KMS-11 (cell line): ENCODE measurements around the gene KLF4.
"Not testable (repeated sequence)": the region's sequence is repeated elsewhere in the genome, so short reads cannot be mapped to it uniquely, and the experiment has no call there.

ENCODE experiments used
- H2AFZ ChIP-seq: fragments of 200-600 bp; sonication (generic); 2 replicates; pipeline ENCODE4 v1.6.1; 2016; ENCODE audit warnings: antibody characterized with exemption, mixed run types, low read depth
- H3K27ac ChIP-seq: fragments of 200-600 bp; sonication (generic); 2 replicates; pipeline ENCODE4 v1.6.1; 2016; ENCODE audit warnings: mild to moderate bottlenecking, mixed run types
- H3K27me3 ChIP-seq: fragments of 200-600 bp; sonication (generic); 2 replicates; pipeline ENCODE4 v1.6.1; 2017; ENCODE audit warnings: mild to moderate bottlenecking, low read depth, mixed run types, moderate library complexity; ENCODE audit not compliant: insufficient read depth
- H3K36me3 ChIP-seq: fragments of 200-600 bp; sonication (generic); 2 replicates; pipeline ENCODE4 v1.6.1; 2017; ENCODE audit warnings: mild to moderate bottlenecking, mixed run types; ENCODE audit not compliant: insufficient read depth
- H3K4me1 ChIP-seq: fragments of 200-600 bp; sonication (generic); 2 replicates; pipeline ENCODE4 v1.6.1; 2016; ENCODE audit warnings: mild to moderate bottlenecking, low read depth, mixed run types; ENCODE audit not compliant: poor library complexity, severe bottlenecking
- H3K4me2 ChIP-seq: fragments of 200-600 bp; sonication (generic); 2 replicates; pipeline ENCODE4 v1.7.0; 2016; ENCODE audit warnings: mild to moderate bottlenecking, mixed run types
- H3K4me3 ChIP-seq: fragments of 200-600 bp; sonication (generic); IDR thresholded peaks from 2 replicates; pipeline ENCODE4 v1.6.1; 2017; ENCODE audit warnings: low read depth, low read length, mixed read lengths; ENCODE audit not compliant: insufficient read depth
- H3K79me2 ChIP-seq: fragments of 200-600 bp; sonication (generic); 2 replicates; pipeline ENCODE4 v1.6.1; 2016; ENCODE audit warnings: low read depth, mixed run types; ENCODE audit not compliant: insufficient read depth
- H3K9ac ChIP-seq: fragments of 200-600 bp; sonication (generic); 2 replicates; pipeline ENCODE4 v1.6.1; 2016; ENCODE audit warnings: mild to moderate bottlenecking, mixed run types
- H4K20me1 ChIP-seq: fragments of 200-600 bp; sonication (generic); 2 replicates; pipeline ENCODE4 v1.6.1; 2016; ENCODE audit warnings: mild to moderate bottlenecking, mixed run types; ENCODE audit not compliant: insufficient read depth
- TF ChIP-seq, protein P1 (sequence below): fragments of 200-600 bp; sonication (generic); conservative IDR thresholded peaks from 2 replicates; pipeline ENCODE4 v1.6.1; 2017; ENCODE audit warnings: low read depth, mild to moderate bottlenecking, antibody characterized with exemption, low read length, moderate library complexity, mixed read lengths

Gene KLF4

DNA sequence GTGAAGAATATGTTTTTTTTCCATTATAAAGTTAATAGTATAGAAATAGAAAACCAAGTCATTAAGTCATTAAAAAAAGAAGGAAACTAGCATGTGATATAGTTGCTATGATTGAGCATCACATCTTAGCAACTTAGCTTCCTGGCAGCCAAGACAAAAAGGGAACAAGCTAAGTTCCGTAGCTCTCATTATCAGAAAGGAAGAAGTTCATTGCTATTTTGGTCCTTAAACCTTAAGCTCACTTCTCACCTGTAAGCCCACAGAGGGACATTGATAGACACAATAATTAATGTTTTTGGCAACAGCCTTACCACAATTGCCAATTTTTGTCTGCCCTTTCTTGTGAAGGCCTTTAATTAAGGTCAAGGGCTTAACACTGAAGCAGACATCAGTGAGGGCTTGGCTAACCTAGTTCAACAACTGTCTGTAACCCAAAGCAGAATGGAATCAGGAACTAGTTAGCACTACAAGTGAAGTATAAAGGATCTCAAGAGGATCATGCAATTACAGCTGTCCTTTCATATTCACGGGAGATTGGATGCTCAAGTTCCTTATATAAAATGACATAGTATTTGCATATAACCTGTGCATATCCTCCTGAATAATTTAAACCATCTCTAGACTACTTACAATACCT, 24.0 kb upstream of the KLF4 start:
- H3K79me2 ChIP-seq, result no peaks in the 10 kb centered on the region
- H3K4me1 ChIP-seq, result no peaks in the 10 kb centered on the region
- no peaks in the 10 kb centered on the region for H4K20me1 ChIP-seq
- H3K27me3 ChIP-seq, result no peaks in the 10 kb centered on the region
- H3K4me3 ChIP-seq, result no peak overlapping the region
- H3K4me2 ChIP-seq, result no peak overlapping the region
- no peak overlapping the region for H3K27ac ChIP-seq
- H2AFZ ChIP-seq, result no peak overlapping the region
- H3K36me3 ChIP-seq, result no peaks in the 10 kb centered on the region
- H3K9ac ChIP-seq, result no peak overlapping the region
- TF ChIP-seq, protein P1, sequence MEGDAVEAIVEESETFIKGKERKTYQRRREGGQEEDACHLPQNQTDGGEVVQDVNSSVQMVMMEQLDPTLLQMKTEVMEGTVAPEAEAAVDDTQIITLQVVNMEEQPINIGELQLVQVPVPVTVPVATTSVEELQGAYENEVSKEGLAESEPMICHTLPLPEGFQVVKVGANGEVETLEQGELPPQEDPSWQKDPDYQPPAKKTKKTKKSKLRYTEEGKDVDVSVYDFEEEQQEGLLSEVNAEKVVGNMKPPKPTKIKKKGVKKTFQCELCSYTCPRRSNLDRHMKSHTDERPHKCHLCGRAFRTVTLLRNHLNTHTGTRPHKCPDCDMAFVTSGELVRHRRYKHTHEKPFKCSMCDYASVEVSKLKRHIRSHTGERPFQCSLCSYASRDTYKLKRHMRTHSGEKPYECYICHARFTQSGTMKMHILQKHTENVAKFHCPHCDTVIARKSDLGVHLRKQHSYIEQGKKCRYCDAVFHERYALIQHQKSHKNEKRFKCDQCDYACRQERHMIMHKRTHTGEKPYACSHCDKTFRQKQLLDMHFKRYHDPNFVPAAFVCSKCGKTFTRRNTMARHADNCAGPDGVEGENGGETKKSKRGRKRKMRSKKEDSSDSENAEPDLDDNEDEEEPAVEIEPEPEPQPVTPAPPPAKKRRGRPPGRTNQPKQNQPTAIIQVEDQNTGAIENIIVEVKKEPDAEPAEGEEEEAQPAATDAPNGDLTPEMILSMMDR, result no peak

DNA sequence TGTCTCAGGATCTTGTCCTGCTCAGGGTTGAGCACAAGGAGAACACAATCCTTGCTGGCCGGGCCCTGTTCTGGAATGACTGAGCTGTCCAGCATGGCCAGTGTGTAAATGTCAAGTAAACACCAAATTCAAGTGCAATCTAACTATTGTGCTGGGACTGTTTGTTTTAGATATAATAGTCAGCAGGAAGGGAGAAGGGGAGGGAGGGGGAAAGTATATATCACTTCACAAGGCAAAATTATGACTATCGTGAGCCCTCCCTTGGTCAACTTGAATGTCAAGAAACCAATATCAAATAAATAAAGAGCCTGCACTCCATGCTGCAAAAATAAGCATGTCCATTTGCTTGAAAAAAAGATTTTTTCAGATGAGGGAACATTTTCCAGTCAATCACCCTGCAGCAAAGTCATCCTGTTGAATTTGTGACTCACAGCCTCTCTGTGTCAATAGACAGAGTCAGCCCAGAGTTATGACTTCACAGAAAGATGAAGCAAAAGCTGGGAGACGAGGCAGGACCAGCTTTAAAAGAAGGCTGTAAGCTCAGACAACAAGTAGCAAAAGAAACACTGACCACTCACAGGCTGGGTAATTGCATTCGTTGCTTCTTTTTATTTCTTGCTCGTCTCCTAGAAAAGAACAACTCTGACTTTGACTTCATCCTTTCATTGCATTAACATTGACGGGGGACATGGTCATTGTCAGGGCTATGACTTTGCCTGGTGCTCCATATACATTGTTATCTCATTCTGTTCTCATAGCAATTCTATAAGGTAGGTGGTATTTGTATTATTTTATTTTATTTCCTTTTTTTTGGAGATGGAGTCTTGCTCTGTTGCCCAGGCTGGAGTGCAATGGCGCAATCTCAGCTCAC, 15.3 kb upstream of the KLF4 start:
- Histone ChIP-seq H4K20me1 (no peaks in the 10 kb centered on the region), H3K27ac (no peak overlapping the region), H3K4me1 (no peaks in the 10 kb centered on the region), H3K9ac (no peak overlapping the region), H3K4me3 (no peak overlapping the region), H3K27me3 (no peaks in the 10 kb centered on the region), H3K4me2 (no peak overlapping the region), H3K79me2 (no peaks in the 10 kb centered on the region), H2AFZ (no peak overlapping the region), H3K36me3 (no peaks in the 10 kb centered on the region)
- TF ChIP-seq, protein P1, result no peak

DNA sequence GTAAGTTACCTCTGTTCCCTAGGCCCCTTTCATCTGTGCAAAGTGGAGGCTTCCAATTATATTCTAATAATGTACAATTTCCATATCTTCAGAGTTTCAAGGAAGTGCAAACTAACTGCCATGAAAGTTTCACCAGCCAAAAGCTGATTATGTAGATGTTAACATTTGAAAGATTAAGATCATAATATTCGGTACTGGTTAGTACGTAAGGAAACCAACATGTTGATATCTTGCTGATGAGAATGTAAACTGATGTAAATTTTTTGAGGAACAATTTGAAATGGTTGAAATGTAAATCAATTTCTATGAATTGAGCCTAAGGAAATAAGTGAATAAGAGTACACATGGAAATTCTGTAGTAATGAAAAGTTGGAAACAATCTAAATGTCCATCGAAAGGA, 12.9 kb upstream of the KLF4 start:
- H4K20me1 ChIP-seq, result no peaks in the 10 kb centered on the region
- no peak overlapping the region for H3K27ac ChIP-seq
- H3K9ac ChIP-seq, result no peak overlapping the region
- H3K27me3 ChIP-seq, result no peaks in the 10 kb centered on the region
- no peak overlapping the region for H3K4me3 ChIP-seq
- H3K36me3 ChIP-seq, result no peaks in the 10 kb centered on the region
- no peak overlapping the region for H3K4me2 ChIP-seq
- no peak overlapping the region for H2AFZ ChIP-seq
- no peaks in the 10 kb centered on the region for H3K4me1 ChIP-seq
- TF ChIP-seq, protein P1, result no peak
- no peaks in the 10 kb centered on the region for H3K79me2 ChIP-seq

DNA sequence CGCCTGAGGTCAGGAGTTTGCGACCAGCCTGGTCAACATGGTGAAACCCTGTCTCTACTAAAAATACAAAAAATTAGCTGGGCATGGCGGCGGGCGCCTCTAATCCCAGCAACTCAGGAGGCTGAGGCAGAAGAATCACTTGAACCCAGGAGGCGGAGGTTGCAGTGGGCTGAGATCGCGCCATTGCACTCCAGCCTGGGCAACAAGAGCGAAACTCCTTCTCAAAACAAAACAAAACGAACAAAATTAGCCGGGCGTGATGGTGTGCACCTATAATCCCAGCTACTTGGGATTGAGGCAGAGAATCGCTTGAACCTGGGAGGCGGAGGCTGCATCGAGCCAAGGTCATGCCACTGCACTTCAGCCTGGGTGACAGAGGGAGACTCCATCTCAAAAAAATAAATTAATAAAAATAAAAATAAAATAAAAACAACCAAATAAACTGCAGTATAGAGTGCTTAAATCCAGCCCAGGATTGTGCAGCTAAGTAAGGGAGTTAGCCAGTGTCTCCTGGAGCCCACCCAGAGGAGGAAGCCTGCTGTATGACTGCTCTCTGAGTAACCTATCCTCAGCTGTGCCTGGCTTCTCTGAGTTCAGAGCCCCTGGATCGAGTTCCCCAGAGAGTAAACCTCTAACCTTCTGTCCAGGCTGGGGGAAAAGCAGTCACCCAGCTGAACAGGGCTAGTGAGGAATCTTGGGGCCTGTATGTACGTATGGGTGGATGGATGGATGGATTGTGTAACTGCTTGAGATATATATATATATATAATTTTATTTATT, 11.0 kb upstream of the KLF4 start:
- not testable (repeated sequence) for H3K27ac ChIP-seq, H3K9ac ChIP-seq, H3K4me3 ChIP-seq, H3K36me3 ChIP-seq, H3K4me1 ChIP-seq, H2AFZ ChIP-seq, H3K4me2 ChIP-seq, H4K20me1 ChIP-seq, H3K27me3 ChIP-seq, H3K79me2 ChIP-seq
